H9 (cell line): ENCODE results near the gene TRO. TPM values are rescaled to one million over a fixed set of nuclear protein-coding genes. Genes with fewer than 3 reads are reported as not detected.

Experiments used
- DNase-seq: peaks from one replicate; pipeline ENCODE4 v3.0.0-alpha.2; 2017
- H2AFZ ChIP-seq: one replicate; pipeline ENCODE4 v1.6.1; 2013; ENCODE audit warnings: mild to moderate bottlenecking, low read length, control low read depth, moderate library complexity
- H2AK5ac ChIP-seq: 2 replicates; pipeline ENCODE4 v1.6.1; 2013; ENCODE audit warnings: low read length, control low read depth, mixed read lengths; ENCODE audit not compliant: insufficient read length
- H2BK120ac ChIP-seq: one replicate; pipeline ENCODE4 v1.6.1; 2013; ENCODE audit warnings: low read depth, mild to moderate bottlenecking, low read length, control low read depth, inconsistent platforms; ENCODE audit not compliant: poor library complexity, severe bottlenecking
- H2BK12ac ChIP-seq: 2 replicates; pipeline ENCODE4 v1.6.1; 2013; ENCODE audit warnings: low read length, control low read depth, mixed read lengths, low read depth; ENCODE audit not compliant: insufficient read length
- H2BK15ac ChIP-seq: 2 replicates; pipeline ENCODE4 v1.6.1; 2013; ENCODE audit warnings: low read depth, low read length, control low read depth
- H2BK20ac ChIP-seq: one replicate; pipeline ENCODE4 v1.6.1; 2013; ENCODE audit warnings: low read depth, mild to moderate bottlenecking, low read length, control low read depth, inconsistent platforms; ENCODE audit not compliant: poor library complexity, severe bottlenecking
- H2BK5ac ChIP-seq: 2 replicates; pipeline ENCODE4 v1.6.1; 2013; ENCODE audit warnings: low read length, control low read depth, mixed read lengths; ENCODE audit not compliant: insufficient read length
- H3K14ac ChIP-seq: 2 replicates; pipeline ENCODE4 v1.6.1; 2013; ENCODE audit warnings: low read length, control low read depth; ENCODE audit not compliant: insufficient read depth
- H3K18ac ChIP-seq: 2 replicates; pipeline ENCODE4 v1.6.1; 2013; ENCODE audit warnings: low read depth, mild to moderate bottlenecking, mixed read lengths, low read length, control low read depth; ENCODE audit not compliant: insufficient read length
- H3K23ac ChIP-seq: 2 replicates; pipeline ENCODE4 v1.6.1; 2013; ENCODE audit warnings: low read length, control low read depth, mixed read lengths, low read depth; ENCODE audit not compliant: insufficient read length
- H3K23me2 ChIP-seq: 2 replicates; pipeline ENCODE4 v1.6.1; 2013; ENCODE audit warnings: low read depth, mild to moderate bottlenecking, mixed read lengths, low read length, control low read depth; ENCODE audit not compliant: insufficient read length, poor library complexity, severe bottlenecking
- H3K27ac ChIP-seq: 2 replicates; pipeline ENCODE4 v1.5.1; 2013; ENCODE audit warnings: low read length, control low read depth, mixed read lengths, low read depth; ENCODE audit not compliant: insufficient read length
- H3K27me3 ChIP-seq: 2 replicates; pipeline ENCODE4 v1.6.1; 2013; ENCODE audit warnings: low read length, control low read depth, inconsistent platforms; ENCODE audit not compliant: insufficient read depth
- H3K4ac ChIP-seq: 2 replicates; pipeline ENCODE4 v1.6.1; 2013; ENCODE audit warnings: low read depth, mild to moderate bottlenecking, control low read depth, inconsistent platforms, low read length, moderate library complexity
- H3K4me1 ChIP-seq: 2 replicates; pipeline ENCODE4 v1.6.1; 2013; ENCODE audit warnings: low read length, control low read depth, inconsistent platforms; ENCODE audit not compliant: insufficient read depth
- H3K4me2 ChIP-seq: 2 replicates; pipeline ENCODE4 v1.6.1; 2013; ENCODE audit warnings: low read length, control low read depth, mixed read lengths; ENCODE audit not compliant: insufficient read length, insufficient read depth
- H3K56ac ChIP-seq: 2 replicates; pipeline ENCODE4 v1.6.1; 2013; ENCODE audit warnings: low read depth, mild to moderate bottlenecking, mixed read lengths, low read length, control low read depth; ENCODE audit not compliant: insufficient read length
- H3K79me1 ChIP-seq: 2 replicates; pipeline ENCODE4 v1.6.1; 2013; ENCODE audit warnings: low read depth, mild to moderate bottlenecking, moderate library complexity, low read length, control low read depth, inconsistent platforms; ENCODE audit not compliant: insufficient read depth, poor library complexity, severe bottlenecking
- H3K79me2 ChIP-seq: 2 replicates; pipeline ENCODE4 v1.6.1; 2013; ENCODE audit warnings: low read length, control low read depth, inconsistent platforms; ENCODE audit not compliant: insufficient read depth
- H3K9ac ChIP-seq: 2 replicates; pipeline ENCODE4 v1.6.1; 2013; ENCODE audit warnings: low read length, control low read depth, mixed read lengths; ENCODE audit not compliant: insufficient read length; ENCODE audit errors: extremely low read depth
- H3K9me3 ChIP-seq: one replicate; pipeline ENCODE4 v1.6.1; 2013; ENCODE audit warnings: low read depth, low read length, inconsistent platforms; ENCODE audit not compliant: control insufficient read depth
- H3T11ph ChIP-seq: one replicate; pipeline ENCODE4 v1.6.1; 2013; ENCODE audit warnings: mild to moderate bottlenecking, low read length, control low read depth, inconsistent platforms
- H4K20me1 ChIP-seq: one replicate; pipeline ENCODE4 v1.6.1; 2013; ENCODE audit not compliant: control insufficient read depth, insufficient read length, insufficient read depth
- H4K5ac ChIP-seq: 2 replicates; pipeline ENCODE4 v1.6.1; 2013; ENCODE audit warnings: low read depth, mild to moderate bottlenecking, mixed read lengths, low read length, control low read depth; ENCODE audit not compliant: insufficient read length
- H4K8ac ChIP-seq: replicated peaks from 2 replicates; pipeline ENCODE4 v1.6.1; 2013; ENCODE audit warnings: low read length, control low read depth, mixed read lengths, low read depth; ENCODE audit not compliant: insufficient read length
- H4K91ac ChIP-seq: 2 replicates; pipeline ENCODE4 v1.6.1; 2013; ENCODE audit warnings: low read depth, mild to moderate bottlenecking, moderate library complexity, mixed read lengths, low read length, control low read depth; ENCODE audit not compliant: insufficient read length
- H3K27ac Mint-ChIP-seq, 3 experiments: 2 replicates in 2 of 3; 3 replicates in 1 of 3; pipeline ENCODE4 v1.8.0; 2020 to 2021; ENCODE audit warnings: mixed read lengths in 3 of 3, mild to moderate bottlenecking in 1 of 3, moderate library complexity in 1 of 3
- H3K27me3 Mint-ChIP-seq: 2 replicates; pipeline ENCODE4 v1.8.0; 2021; ENCODE audit warnings: low read depth, mild to moderate bottlenecking, moderate library complexity, mixed read lengths
- H3K36me3 Mint-ChIP-seq, 3 experiments: 2 replicates in 2 of 3; 3 replicates in 1 of 3; pipeline ENCODE4 v1.8.0; 2020 to 2021; ENCODE audit warnings: low read depth in 3 of 3, mixed read lengths in 3 of 3; ENCODE audit not compliant: insufficient read depth in 1 of 3
- H3K4me1 Mint-ChIP-seq, 2 experiments: 2 replicates each; pipeline ENCODE4 v1.8.0; 2020; ENCODE audit warnings: mixed read lengths in 2 of 2
- H3K4me3 Mint-ChIP-seq, 2 experiments: 2 replicates in 1 of 2; 3 replicates in 1 of 2; pipeline ENCODE4 v1.8.0; 2020 to 2021; ENCODE audit warnings: mild to moderate bottlenecking in 2 of 2, mixed read lengths in 2 of 2, moderate library complexity in 1 of 2
- H3K9me3 Mint-ChIP-seq, 2 experiments: 2 replicates in 1 of 2; 3 replicates in 1 of 2; pipeline ENCODE4 v1.8.0; 2020; ENCODE audit warnings: mild to moderate bottlenecking in 2 of 2, mixed read lengths in 2 of 2, moderate library complexity in 1 of 2
- CTCF ChIP-seq: fragments of 200-600 bp; sonication (generic); conservative IDR thresholded peaks from 3 replicates; pipeline ENCODE4 v1.8.0; 2021; ENCODE audit warnings: antibody characterized with exemption, mild to moderate bottlenecking
- WGBS: extraction: QIAGEN DNeasy Blood & Tissue Kit; methylation state at CpG from one replicate; pipeline ENCODE4 v1.1.7; 2013; ENCODE audit warnings: missing lambda C conversion rate, low lambda C conversion rate, mixed read lengths; ENCODE audit not compliant: insufficient read length; ENCODE audit errors: extremely low coverage; 5-methylcytosine and 5-hydroxymethylcytosine counted together
- total RNA-seq: library from RNA; stranded (reverse); gene quantifications from 2 replicates; pipeline ENCODE4 v1.2.1, GENCODE V29; 2021

The TRO gene
- total RNA-seq, 1 experiment from 2014 or later = 51.0 TPM

GRCh38 chrX:54977387-54977786 is 56.8 kb downstream of the TRO start:
- peaks cover 69 to 75% of the 10 kb centered on the region in 2 experiments for H3K9me3 Mint-ChIP-seq
- H3K4me3 Mint-ChIP-seq = no peak overlapping the region
- Histone ChIP-seq H2BK15ac (no peak overlapping the region), H3K9me3 (peaks cover 16% of the 10 kb centered on the region), H2AK5ac (no peak overlapping the region), H3K79me2 (no peaks in the 10 kb centered on the region), H3K56ac (no peak overlapping the region), H3T11ph (no peak overlapping the region), H2BK5ac (no peak overlapping the region), H3K79me1 (no peaks in the 10 kb centered on the region), H3K23ac (no peak overlapping the region), H4K20me1 (no peaks in the 10 kb centered on the region), H3K9ac (no peak overlapping the region), H2AFZ (no peak overlapping the region), H3K4ac (no peak overlapping the region), H4K5ac (no peak overlapping the region), H3K4me2 (no peak overlapping the region), H3K14ac (no peak overlapping the region), H3K23me2 (no peaks in the 10 kb centered on the region), H3K4me1 (no peaks in the 10 kb centered on the region), H3K27ac (no peak overlapping the region), H4K91ac (no peak overlapping the region), H2BK12ac (no peak overlapping the region), H4K8ac (no peak overlapping the region), H3K18ac (no peak overlapping the region), H2BK20ac (no peak overlapping the region), H3K27me3 (no peaks in the 10 kb centered on the region), H2BK120ac (no peak overlapping the region)
- no CpG with 5 or more reads among the region's 4 CpGs for WGBS
- DNase-seq = no peak
- TF ChIP-seq CTCF = no peak
- H3K27ac Mint-ChIP-seq = no peak overlapping the region
- peaks cover 3% of the 10 kb centered on the region for H3K27me3 Mint-ChIP-seq
- H3K4me1 Mint-ChIP-seq = no peaks in the 10 kb centered on the region
- no peaks in the 10 kb centered on the region for H3K36me3 Mint-ChIP-seq
